AG08395 (cell line): ENCODE measurements around the gene SORCS2.

Experiments
- DNase-seq: peaks from one replicate; pipeline ENCODE4 v3.0.0; 2012; ENCODE audit warnings: mixed read lengths, low spot score

SORCS2 gene

DNA sequence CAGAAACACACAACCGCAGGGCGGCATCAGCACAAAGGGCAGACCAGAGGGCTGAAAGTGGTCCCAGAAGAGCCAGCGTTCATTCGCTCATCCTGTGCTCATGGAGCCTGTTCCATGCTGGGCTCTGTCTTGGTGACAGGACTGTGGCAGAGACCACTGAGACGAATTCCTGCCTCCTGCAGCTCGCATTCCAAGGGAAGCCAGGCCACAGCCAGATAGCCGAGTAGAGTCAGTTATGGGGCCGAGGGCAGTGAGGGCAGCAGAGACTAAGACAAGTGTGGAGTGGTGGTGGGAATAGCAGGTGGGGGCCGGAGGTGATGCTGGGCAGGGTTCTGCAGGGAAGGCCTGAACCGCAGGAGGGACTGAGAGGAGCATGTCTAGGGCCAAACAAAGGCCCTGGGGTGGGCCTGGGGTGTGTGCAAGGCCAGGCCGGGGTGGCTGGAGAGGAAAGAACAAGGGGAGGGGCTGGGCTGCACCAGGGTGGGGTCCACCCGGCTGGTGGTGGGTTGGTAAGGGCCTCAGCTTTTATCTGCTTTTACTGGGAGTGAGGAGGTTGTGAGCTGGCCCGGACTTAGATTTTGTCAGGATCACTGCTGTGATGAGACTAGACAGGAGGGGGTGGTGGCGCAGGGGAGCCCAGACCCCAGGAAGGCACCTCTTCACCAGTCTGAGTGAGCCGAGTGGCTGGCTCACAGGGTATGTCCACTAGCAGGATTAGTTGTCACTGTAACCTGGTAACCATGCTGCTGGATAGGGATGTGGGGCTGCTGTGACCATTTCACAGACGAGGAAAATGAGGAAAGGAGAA lies 236.1 kb downstream of the SORCS2 start:
- no peak for DNase-seq

DNA sequence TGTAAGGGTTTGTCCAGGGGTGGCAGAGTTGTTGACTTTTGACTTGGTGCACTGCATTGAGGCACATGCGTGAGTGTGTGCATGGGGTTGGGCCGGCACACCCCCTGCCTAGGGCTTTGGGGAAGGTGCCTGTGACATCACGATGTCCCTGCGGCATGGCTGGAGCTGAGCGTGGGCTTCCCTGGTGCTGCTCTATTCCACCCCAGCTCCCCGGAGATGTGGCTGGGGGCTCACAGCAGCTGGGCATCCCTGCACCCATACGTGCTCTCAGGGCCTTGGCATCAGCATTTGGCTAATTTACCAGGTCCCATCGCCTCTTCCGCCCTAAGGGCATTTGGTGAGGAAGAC lies 236.7 kb downstream of the SORCS2 start:
- DNase-seq, result no peak

DNA sequence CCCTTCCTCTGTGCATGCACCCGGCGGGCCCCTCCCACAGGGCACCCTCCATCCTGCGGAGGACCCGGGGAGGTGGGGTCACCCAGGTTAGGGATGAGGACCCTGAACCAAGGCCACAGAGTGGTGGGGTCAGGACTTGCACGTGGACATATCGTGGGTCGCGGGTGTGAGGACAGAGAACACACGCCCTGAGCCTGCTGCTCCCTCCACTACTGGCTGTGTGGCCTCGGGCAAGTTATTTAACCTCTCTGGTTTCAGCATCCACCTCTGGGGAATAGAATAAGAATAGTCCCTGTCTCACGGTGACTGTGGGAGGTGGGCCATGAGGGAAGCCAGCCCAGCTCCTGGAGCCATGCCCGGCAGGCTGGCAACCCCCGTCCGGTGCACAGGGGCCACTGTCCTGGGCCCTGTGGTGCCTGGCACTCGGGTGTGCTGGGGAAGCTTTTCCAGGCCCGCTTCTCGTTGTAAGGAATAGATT lies 237.3 kb downstream of the SORCS2 start:
- no peak for DNase-seq

DNA sequence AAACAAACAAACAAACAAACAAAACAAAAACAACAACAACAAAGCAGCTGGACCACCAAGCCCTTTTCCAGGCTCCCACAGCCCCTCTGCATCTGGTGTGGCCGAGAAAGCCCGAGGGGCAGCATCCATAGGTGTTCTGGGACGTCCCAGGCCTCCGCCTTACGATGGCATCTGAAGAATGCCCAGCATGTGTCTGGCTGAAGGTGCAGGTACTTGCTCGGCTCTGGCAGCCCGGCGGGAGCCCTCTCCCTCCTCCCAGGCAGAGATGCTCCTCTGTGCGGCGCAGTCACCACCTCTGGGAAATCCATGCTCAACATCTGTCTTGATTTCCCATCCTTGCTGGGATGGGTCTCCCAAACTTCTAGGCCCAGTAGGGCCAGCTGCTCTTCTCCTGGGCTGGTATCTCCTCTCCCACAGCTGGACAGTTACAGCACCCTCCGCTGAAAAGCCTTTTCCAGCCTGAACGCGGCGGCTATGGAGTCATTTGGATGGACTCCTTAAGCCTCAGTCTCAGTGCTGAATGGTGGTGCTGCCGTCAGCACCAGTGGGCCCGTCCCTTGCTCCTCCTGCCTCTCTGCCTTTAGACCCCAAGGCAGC lies 238.1 kb downstream of the SORCS2 start:
- DNase-seq, result no peak

DNA sequence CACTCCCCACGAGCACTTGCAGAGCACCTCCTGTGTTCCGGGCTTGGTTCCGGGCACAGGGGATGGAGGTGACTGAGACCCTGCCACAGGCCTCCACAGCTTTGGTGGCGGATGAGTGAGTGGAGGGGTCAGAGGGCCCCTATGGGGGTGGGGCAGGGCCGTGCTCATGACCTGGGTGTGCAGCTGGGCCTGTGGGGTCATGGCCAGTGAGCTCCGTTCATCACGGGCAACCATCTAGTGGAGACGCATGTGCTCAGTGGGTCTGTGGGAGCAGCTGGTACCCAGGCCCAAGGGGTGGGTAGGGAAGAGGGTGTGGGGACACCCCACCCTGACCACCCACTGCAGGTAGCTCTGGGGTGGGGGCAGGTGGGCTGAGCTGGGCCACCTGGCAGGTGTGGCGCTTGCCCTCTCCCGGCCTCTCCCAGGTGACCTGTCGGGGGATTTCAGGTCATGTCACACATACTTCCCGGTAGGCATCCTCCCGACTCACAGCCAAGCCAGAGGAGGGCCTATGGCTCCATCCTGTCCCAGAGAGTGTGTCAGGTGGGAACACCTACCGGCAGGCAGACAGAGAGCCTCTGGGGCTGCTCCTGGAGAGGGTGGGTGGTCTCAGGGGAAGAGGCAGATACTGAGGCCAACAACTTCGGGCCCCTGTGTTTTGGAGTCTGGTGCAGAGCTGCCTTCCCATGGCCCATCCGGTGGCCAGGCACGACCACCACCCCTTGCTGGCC lies 238.8 kb downstream of the SORCS2 start:
- no peak for DNase-seq

DNA sequence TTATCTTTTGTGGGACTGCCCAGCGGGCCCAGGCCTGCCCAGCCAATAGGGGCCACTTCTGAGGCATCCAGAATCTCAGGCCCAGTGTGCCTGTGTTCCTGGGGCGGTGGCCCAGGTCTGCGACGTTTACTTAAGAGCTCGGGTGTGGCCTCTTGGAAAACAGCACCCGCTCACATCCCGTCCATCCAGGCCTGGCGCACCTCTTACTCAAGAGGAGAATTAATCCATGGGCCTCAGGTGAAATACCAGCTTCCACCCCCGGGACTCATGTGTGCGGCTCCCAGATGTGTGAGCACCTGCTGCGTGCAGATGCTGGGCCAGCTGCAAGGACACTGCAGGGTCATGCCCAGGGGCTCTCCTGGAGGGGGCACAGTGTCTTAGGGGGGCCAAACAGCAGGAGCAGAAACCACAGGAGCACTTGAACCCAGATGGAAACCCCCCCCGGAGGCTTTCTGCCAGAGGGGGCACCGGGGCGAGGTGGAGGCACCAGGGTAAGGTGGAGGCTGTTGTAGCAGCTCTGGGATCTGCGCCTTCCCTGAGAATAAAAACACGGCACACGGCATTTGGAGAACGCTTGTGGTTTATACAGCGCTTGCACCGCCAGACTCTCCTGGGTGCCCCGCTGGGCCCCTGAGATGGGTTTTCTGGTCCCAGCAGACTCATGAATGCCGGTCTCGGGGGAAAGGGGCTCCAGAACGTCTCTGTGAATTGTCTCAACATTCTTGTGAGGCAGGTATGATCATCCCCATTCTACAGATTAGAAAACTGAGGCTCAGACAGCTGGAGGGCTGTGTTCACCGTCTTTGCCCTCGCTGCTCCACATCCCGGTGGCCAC lies 239.6 kb downstream of the SORCS2 start:
- no peak for DNase-seq

DNA sequence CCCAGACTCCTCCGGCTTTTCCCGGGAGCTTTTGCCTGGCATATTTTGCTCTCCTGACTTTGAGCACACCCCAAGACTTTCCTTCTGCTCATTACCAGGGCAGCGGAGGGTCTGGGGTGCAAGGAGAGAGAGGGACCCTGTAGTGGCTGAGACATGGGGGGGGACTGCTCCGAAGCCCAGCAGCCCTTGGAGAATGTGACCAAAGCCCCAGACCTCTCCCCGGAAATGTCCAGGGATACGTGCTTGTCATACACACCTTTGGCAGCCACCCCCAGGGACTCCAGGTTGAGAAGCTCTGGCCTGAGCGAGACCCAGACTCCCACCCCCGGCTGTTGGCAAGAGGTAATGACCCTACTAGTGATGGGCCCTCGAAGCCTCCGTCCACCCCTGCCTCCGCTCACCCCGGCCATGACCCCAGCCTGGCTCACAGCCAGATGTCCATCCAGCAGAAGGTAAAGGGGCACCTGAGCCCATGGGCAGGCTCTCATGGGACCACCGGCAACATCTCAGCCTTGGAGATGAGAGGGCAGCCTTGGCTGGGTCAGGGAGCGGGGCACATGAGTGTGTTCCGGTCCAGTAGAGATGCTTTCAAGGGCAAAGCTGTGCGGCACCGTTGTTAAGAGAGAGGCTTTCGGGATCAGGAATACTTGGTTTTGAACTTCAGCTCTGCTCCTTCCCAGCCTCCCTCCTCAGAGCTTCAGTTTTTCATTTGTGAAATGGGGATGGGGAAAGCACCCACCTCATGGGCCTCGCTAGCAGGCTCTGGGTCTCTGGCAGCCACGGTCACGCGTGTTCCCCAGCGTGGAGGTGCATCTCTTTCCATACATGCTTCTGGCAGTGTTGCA lies 240.4 kb downstream of the SORCS2 start:
- no peak for DNase-seq

DNA sequence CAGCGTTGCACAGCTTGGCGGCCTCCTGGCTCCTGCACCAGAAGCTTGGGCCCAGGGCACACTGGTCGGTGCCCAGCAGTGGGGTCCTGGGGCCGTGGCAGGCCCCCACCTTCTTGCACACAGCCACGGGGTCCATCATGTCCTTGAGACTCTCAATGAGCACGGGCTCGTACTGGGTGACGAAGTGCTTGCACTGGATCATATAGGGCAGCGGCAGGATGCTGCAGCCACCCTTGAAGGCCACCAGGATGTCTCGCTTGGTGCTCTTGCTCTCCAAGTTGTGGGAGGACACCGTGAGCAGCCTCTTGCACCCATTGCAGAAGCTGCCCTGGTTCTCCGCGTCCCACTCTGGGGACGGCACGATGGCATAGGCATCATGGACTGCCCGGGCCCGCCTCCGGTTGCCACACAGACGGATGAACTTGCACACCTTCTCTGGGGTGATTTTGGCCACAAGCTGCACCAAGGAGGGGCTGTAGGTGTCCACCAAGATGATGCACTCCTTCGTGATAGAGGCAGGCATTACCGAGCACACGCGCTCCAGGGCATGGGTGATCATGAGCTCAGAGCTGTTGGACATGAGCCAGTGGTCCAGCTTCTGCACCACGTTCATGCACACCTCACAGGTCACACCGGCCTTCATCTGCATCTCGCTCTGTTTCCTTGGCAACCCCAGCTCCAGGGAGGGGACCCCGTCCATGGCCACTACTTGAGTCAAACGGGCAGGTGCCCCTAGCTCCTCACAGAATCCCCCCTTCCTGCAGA lies 241.2 kb downstream of the SORCS2 start:
- no peak for DNase-seq

DNA sequence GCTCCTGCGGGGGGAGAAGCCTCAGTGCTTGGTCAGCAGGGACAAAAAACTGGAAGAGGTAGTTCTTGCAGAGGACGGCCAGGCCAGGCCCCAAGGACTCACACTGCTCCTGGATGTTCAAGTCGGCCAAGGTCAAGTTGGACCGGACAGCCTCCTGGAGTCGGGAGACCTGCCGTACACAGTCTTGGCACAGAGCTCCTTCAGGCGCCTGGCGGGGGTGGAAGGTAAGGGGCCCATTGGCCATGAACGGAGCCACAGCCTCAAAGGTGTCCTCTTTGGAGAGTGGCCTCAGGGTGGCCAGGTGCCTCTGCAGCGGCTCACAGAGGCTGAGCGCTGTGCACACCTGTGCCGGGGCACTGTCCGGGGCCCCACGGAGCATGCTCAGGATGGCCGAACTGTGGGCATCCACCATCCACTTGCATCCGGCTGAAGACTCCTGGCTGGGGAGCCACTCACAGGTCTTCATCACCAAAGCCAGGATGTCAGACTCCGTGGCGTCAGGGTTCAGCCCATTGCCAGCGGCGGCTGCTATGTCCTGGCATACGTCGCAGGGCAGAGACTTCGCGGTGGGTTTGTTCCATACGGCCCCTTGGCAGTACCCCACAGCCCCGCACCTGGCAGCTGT lies 241.9 kb downstream of the SORCS2 start:
- no peak for DNase-seq

DNA sequence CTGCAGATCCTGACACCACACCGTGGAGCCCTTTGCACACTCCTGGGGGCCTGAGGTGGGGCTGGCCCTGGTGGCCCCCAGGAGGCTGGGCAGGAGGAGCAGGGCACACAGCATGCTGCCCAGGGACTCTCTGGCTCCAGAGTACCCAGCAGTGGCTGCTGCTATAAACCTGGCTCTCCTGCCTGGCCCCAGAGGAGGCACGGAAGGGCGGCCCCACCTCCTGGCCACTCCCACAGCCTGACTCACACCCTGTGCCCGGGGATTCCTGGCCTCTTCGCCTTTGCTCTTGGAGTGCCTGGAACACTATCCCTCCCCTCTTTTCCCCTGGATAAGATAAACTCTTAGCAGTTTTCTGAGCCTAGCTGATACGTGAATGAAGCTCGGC lies 242.4 kb downstream of the SORCS2 start, which contains the start of gene PSAPL1:
TSS of gene PSAPL1 (minus strand) at position 165 of the 385 bp plus-strand sequence. CDS start at position 114, 51 bp downstream.
- peak; percentile 86 for DNase-seq

DNA sequence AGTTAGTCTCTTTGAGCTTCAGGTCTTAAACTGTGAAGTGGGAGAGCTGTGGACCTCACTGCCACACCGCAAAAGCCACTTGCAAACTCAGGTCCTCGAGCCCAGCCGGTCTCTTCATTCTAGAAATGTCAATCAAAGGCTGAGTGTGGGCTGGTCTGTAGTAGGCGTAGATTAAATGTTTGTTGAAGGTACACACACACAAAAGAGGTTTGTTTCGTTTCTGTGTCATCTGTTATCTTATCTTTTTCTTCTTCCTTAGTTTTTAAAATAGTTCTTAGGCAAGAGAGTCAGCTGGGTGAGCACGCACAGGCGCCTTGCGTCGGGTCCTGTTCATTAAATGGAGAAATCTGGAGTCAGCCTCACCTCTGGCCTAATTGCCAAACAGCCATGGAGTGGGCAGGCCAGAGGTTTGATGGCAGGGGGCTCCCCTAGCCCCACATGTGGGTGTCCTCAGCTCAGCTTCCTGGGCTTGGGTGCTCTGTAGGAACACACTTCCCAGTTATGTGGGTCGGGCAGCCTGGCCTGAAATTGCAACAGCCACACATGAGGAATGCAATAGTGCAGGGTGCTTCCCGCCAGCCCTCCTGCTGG lies 243.2 kb downstream of the SORCS2 start:
- no peak for DNase-seq

DNA sequence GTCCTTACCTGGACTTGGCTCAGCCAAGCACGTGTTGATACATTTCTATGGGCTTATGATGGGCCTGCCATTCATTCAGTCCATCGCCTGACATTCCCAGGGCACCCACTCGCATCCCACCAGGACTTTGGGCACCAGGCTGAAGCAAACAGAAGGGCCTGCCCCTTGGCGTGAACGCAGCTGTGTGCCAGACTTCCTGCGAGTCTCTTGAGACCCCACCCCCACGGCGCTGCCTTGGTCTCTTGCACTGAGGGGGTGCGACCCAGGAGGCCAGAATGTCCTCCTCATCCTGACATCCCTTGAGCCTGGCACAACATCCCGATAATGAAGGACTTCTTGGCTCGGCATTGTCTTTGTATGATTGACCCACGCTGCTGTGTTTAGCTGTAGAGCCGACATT lies 243.9 kb downstream of the SORCS2 start:
- no peak for DNase-seq

DNA sequence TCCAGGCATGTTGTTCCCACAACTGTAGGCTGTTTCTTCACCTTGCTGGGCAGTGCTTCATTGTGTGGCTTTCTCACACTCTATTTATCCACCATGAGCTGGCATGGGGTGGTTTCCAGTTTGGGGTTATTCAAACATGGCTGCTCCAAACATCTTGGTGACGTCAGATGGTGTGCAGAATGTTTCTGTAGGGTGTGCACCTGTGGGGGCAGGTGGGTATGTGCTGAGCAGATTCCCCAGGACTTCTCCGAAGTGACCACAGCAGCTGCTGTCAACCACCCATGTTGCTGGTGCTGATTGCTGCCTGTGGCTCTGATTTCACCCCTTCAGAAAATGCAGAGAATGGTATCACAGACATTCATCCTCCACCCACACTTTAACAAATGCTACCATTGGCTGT lies 247.4 kb downstream of the SORCS2 start:
- no peak for DNase-seq

DNA sequence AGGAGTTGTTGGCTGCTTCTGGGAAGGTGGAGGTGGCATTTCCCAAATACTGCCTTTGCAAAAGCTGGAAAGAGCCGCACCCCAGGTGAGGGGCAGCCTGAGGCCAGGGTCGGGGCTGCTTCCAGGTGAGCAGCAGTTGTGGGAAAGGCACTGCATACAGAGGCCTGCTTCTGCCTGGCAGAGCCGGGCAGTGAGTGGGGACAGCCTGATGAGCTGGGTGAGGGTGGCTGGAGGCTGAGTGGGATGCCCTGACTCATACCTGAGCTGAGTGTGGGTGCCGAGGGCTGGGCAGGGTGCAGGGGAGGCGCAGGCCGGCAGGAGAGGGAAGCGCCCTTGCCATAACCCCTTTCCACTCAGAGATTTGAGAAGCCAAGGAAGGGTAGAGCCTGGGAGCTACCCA lies 248.9 kb downstream of the SORCS2 start:
- no peak for DNase-seq

DNA sequence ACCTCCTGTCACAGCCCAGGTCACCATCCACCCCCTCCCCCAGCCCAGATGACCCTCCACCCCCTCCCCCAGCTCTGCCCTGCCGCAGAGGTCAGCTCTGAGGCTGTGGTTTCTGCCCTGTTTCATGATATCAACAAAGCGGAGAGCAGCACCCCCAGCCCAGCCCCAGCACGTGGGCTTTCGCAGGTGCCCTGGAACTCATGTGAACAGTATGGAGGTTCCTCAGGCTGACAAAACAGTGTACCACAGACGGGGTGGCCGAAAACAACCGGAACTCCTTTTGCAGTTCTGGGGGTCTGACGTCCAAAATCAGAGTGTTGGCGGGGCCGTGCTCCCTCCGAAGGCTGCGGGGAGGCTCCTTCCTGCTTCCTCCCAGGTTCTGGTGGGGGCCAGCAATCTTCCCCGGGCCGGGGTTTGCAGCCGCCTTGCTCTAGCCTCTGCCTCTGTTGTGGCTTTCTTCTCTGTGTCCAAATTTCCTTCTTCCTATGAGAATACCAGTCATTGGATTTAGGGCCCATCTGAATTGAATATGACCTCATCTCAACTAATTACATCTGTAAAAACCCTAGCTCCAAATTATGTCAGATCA lies 250.3 kb downstream of the SORCS2 start:
- no peak for DNase-seq

DNA sequence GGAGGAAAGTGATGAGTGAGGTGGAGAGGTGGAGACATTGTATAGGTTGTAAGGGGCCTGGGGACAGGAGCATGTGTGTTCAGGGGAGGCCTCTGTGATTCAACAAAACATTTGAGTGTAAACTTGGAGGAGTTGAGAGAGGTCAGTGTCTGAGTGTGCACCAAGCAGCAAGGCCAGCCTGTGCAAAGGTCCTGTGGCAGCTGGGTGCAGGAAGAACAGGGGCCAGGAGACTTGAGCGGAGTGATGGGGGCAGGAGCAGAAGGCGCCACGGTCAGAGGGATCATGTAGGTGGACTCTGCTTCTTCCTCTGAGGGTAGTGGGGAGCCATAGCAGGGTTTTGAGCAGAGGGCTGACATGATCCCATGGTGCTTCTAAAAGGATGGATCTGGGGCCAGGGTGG lies 252.0 kb downstream of the SORCS2 start:
- DNase-seq, result no peak

DNA sequence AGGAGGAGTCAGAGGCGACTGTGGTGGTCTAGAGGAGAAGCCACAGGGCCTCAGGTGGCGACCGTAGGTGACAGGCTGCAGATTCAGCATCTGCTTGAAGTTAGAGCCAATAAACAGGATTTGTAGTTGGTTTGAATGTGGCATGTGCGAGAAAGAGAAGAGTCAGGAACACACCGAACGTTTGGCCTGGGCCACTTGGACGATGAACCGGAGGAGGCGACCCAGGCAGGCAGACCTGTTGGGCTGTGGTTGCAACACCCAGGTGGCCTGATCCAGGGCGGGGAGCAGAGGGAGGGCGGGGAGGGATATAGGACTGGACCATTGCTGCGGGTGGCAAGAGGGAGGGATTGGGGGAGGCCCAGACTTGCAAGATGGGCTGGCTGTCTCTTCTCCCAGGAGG lies 252.4 kb downstream of the SORCS2 start:
- DNase-seq, result no peak

DNA sequence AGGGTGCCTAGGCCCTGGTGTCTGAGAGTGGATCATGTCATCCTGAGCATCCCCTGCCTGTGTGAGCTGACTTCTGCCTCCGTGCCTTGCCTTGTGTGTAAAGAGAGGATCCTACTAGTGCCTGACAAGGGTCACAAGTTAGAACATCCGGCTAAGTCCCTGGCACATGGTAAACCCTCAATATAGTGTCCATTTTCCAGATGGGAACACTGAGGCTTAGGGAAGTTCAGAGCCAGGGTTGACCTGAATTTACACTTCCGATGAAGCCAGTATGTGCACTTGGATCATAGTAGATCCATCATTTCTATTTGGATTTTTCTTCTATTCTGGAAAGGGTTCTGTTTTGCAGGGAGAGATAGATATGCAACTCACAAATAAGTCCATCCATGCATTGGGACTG lies 254.9 kb downstream of the SORCS2 start:
- DNase-seq, result no peak

DNA sequence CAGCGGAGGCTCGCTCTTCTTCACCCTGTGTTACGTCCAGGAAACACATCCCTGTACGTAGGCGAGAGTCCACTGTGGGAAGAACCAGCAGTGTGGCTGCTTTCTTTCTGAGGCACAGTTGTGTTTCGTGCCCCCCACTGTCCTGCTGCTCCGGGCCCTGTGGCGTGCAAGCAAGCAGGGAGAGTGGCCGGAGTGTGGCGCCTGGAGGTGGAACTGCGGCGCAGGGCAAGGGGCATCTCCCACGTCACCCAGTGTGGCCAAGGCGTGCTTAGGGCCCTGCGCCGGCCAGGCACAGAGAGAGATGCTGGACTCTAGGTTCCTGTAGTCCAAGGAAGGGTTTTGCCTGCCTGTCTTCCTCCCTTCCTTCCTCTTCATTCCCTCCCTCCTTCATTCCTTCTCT lies 255.7 kb downstream of the SORCS2 start:
- no peak for DNase-seq
